Activated naive CD8-positive, alpha-beta T cell treated with anti-CD3 and anti-CD28 coated beads, Interleukin-2, amount 50 U/mL, for 16 hours (primary cell): ENCODE data around the gene NUP188.
"Not testable (repeated sequence)": the region's sequence is repeated elsewhere in the genome, so short reads cannot be mapped to it uniquely, and the experiment has no call there.

ENCODE experiments used
- DNase-seq: peaks from one replicate; pipeline ENCODE4 v3.0.0-alpha.2; 2020; ENCODE audit warnings: low read depth, low spot score

NUP188 gene

GRCh38 chr9:128945798-128946501, 1.5 kb upstream of the NUP188 start:
- DNase-seq = no peak

GRCh38 chr9:128946571-128947276, 775 bp upstream of the NUP188 start:
- no peak for DNase-seq

GRCh38 chr9:128947277-128947526, 297 bp upstream of the NUP188 start:
- DNase-seq = no peak

- DNase-seq = not testable (repeated sequence)
Measured at GRCh38 chr9:128961403-128961802, 13.9 kb downstream of the NUP188 start.

GRCh38 chr9:128969491-128969890, 22.0 kb downstream of the NUP188 start:
- no peak for DNase-seq

- no peak for DNase-seq
Measured at GRCh38 chr9:128972956-128973355, 25.5 kb downstream of the NUP188 start.

- DNase-seq = no peak
Measured at GRCh38 chr9:128979111-128979510, 31.6 kb downstream of the NUP188 start.

- DNase-seq = no peak
Measured at GRCh38 chr9:128983536-128983935, 36.0 kb downstream of the NUP188 start.

- no peak for DNase-seq
Measured at GRCh38 chr9:128986671-128987070, 39.2 kb downstream of the NUP188 start.

GRCh38 chr9:128987805-128988204, 40.3 kb downstream of the NUP188 start:
- no peak for DNase-seq

GRCh38 chr9:128992995-128993394, 45.5 kb downstream of the NUP188 start:
- no peak for DNase-seq

- no peak for DNase-seq
Measured at GRCh38 chr9:128995791-128996190, 48.3 kb downstream of the NUP188 start.

GRCh38 chr9:128998462-128998861, 51.0 kb downstream of the NUP188 start:
- no peak for DNase-seq

- no peak for DNase-seq
Measured at GRCh38 chr9:128999581-129000206, 52.2 kb downstream of the NUP188 start.

GRCh38 chr9:129001504-129002325, 54.2 kb downstream of the NUP188 start:
- no peak for DNase-seq

- no peak for DNase-seq
Measured at GRCh38 chr9:129002992-129003391, 55.5 kb downstream of the NUP188 start.

GRCh38 chr9:129004173-129004572, 56.7 kb downstream of the NUP188 start:
- DNase-seq = not testable (repeated sequence)

GRCh38 chr9:129005336-129005997, 58.0 kb downstream of the NUP188 start:
- no peak for DNase-seq

- DNase-seq = no peak
Measured at GRCh38 chr9:129006328-129007034, 59.0 kb downstream of the NUP188 start.

GRCh38 chr9:129007035-129007765, 59.7 kb downstream of the NUP188 start:
- no peak for DNase-seq
